Neural cell (in vitro differentiated cells): ENCODE results near the gene INAFM1.

ENCODE experiments used
- SMC3 ChIP-seq: fragments of 450-650 bp; conservative IDR thresholded peaks from 2 replicates; pipeline ENCODE4 v1.6.1; 2014; ENCODE audit warnings: antibody characterized with exemption, mild to moderate bottlenecking, moderate library complexity; ENCODE audit not compliant: poor library complexity
- TF ChIP-seq, protein P1 (sequence below): fragments of 450-650 bp; IDR thresholded peaks from 2 replicates; pipeline ENCODE4 v1.5.1; 2014; ENCODE audit warnings: antibody characterized with exemption, mild to moderate bottlenecking, moderate library complexity; ENCODE audit not compliant: poor library complexity, severe bottlenecking
- TF ChIP-seq, protein P2 (sequence below): IDR thresholded peaks from 2 replicates; pipeline ENCODE4 v1.6.1; 2012; ENCODE audit warnings: borderline replicate concordance

DNA sequence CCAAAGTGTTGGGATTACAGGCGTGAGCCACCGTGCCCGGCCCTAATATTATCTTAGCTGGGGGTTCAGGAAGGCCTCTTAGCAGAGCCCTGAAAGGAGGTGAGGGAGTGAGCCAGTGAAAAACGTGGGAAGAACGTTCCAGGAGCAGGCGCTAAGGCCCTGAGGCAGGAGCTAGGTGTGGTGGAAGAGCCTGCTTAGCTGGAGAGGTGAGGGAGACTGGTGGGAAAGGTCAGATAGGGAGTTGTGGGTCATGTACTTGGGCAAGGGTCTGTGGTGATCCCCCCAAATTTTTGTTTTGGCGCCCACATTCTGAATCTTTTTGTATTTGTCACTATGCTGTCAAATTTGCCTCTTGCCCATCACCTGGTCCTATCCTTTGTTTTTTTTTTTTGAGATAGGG, 5.1 kb upstream of the INAFM1 start:
- TF ChIP-seq, protein P1, sequence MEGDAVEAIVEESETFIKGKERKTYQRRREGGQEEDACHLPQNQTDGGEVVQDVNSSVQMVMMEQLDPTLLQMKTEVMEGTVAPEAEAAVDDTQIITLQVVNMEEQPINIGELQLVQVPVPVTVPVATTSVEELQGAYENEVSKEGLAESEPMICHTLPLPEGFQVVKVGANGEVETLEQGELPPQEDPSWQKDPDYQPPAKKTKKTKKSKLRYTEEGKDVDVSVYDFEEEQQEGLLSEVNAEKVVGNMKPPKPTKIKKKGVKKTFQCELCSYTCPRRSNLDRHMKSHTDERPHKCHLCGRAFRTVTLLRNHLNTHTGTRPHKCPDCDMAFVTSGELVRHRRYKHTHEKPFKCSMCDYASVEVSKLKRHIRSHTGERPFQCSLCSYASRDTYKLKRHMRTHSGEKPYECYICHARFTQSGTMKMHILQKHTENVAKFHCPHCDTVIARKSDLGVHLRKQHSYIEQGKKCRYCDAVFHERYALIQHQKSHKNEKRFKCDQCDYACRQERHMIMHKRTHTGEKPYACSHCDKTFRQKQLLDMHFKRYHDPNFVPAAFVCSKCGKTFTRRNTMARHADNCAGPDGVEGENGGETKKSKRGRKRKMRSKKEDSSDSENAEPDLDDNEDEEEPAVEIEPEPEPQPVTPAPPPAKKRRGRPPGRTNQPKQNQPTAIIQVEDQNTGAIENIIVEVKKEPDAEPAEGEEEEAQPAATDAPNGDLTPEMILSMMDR: no peak
- TF ChIP-seq, protein P2, sequence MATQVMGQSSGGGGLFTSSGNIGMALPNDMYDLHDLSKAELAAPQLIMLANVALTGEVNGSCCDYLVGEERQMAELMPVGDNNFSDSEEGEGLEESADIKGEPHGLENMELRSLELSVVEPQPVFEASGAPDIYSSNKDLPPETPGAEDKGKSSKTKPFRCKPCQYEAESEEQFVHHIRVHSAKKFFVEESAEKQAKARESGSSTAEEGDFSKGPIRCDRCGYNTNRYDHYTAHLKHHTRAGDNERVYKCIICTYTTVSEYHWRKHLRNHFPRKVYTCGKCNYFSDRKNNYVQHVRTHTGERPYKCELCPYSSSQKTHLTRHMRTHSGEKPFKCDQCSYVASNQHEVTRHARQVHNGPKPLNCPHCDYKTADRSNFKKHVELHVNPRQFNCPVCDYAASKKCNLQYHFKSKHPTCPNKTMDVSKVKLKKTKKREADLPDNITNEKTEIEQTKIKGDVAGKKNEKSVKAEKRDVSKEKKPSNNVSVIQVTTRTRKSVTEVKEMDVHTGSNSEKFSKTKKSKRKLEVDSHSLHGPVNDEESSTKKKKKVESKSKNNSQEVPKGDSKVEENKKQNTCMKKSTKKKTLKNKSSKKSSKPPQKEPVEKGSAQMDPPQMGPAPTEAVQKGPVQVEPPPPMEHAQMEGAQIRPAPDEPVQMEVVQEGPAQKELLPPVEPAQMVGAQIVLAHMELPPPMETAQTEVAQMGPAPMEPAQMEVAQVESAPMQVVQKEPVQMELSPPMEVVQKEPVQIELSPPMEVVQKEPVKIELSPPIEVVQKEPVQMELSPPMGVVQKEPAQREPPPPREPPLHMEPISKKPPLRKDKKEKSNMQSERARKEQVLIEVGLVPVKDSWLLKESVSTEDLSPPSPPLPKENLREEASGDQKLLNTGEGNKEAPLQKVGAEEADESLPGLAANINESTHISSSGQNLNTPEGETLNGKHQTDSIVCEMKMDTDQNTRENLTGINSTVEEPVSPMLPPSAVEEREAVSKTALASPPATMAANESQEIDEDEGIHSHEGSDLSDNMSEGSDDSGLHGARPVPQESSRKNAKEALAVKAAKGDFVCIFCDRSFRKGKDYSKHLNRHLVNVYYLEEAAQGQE: no peak
- no peak for TF ChIP-seq SMC3
